ENCODE data around the gene RGS11.

Gene RGS11

GRCh38 chr16:245105-245504, 30.6 kb downstream of the RGS11 start:
- TF ChIP-seq, protein P1, sequence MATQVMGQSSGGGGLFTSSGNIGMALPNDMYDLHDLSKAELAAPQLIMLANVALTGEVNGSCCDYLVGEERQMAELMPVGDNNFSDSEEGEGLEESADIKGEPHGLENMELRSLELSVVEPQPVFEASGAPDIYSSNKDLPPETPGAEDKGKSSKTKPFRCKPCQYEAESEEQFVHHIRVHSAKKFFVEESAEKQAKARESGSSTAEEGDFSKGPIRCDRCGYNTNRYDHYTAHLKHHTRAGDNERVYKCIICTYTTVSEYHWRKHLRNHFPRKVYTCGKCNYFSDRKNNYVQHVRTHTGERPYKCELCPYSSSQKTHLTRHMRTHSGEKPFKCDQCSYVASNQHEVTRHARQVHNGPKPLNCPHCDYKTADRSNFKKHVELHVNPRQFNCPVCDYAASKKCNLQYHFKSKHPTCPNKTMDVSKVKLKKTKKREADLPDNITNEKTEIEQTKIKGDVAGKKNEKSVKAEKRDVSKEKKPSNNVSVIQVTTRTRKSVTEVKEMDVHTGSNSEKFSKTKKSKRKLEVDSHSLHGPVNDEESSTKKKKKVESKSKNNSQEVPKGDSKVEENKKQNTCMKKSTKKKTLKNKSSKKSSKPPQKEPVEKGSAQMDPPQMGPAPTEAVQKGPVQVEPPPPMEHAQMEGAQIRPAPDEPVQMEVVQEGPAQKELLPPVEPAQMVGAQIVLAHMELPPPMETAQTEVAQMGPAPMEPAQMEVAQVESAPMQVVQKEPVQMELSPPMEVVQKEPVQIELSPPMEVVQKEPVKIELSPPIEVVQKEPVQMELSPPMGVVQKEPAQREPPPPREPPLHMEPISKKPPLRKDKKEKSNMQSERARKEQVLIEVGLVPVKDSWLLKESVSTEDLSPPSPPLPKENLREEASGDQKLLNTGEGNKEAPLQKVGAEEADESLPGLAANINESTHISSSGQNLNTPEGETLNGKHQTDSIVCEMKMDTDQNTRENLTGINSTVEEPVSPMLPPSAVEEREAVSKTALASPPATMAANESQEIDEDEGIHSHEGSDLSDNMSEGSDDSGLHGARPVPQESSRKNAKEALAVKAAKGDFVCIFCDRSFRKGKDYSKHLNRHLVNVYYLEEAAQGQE (IDR thresholded peaks at IDR 0.05; ENCODE audit: insufficient read depth in 1 of 2, low read depth in 2 of 2, low read length in 2 of 2), result no peak
- TF ChIP-seq TAF1 (IDR thresholded peaks at IDR 0.05; ENCODE audit: borderline replicate concordance, insufficient read depth, low read length) (no peak), SIN3A (IDR thresholded peaks at IDR 0.05; ENCODE audit: borderline replicate concordance, insufficient read depth, low read length) (no peak), POLR2AphosphoS5 (IDR thresholded peaks at IDR 0.05; ENCODE audit: low read depth, low read length) (no peak)

DNA sequence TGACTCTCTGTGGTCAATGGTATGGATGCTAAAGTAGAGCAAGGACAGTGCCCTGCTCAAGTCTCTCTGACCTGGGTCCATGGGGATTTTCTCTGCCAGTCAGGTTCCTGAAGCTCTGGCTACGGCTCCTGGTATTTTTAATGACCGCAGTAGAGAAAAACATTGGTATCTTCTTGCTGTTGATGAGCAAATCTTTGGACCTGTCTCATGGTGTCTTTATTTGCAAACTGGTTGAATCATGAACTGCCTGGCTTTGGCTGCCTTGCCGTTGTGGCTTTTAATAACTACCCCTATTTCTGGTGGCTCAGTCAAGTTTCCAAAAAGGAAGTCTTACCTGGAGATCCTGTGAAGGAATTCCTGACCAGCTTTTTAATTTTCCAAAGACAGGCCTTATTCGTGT, 32.4 kb downstream of the RGS11 start:
- TF ChIP-seq TAF1 (IDR thresholded peaks at IDR 0.05; ENCODE audit: borderline replicate concordance, insufficient read depth, low read length) (no peak), SIN3A (IDR thresholded peaks at IDR 0.05; ENCODE audit: borderline replicate concordance, insufficient read depth, low read length) (no peak), POLR2AphosphoS5 (IDR thresholded peaks at IDR 0.05; ENCODE audit: low read depth, low read length) (no peak), FOXP2 (optimal IDR thresholded peaks at IDR 0.05; ENCODE audit: borderline replicate concordance, extremely low read depth, extremely low read length, insufficient read depth) (no peak)
- TF ChIP-seq, protein P1 (IDR thresholded peaks at IDR 0.05; ENCODE audit: insufficient read depth in 1 of 2, low read depth in 2 of 2, low read length in 2 of 2), result no peak

- TF ChIP-seq SIN3A (IDR thresholded peaks at IDR 0.05; ENCODE audit: borderline replicate concordance, insufficient read depth, low read length) (no peak), POLR2AphosphoS5 (IDR thresholded peaks at IDR 0.05; ENCODE audit: low read depth, low read length) (no peak), TAF1 (IDR thresholded peaks at IDR 0.05; ENCODE audit: borderline replicate concordance, insufficient read depth, low read length) (no peak), FOXP2 (optimal IDR thresholded peaks at IDR 0.05; ENCODE audit: borderline replicate concordance, extremely low read depth, extremely low read length, insufficient read depth) (no peak)
- TF ChIP-seq, protein P1 (IDR thresholded peaks at IDR 0.05; ENCODE audit: insufficient read depth in 1 of 2, low read depth in 2 of 2, low read length in 2 of 2), result no peak
Observed at GRCh38 chr16:242281-242680, 33.5 kb downstream of the RGS11 start.

GRCh38 chr16:240559-240958, 35.2 kb downstream of the RGS11 start:
- TF ChIP-seq, protein P1 (IDR thresholded peaks at IDR 0.05; ENCODE audit: insufficient read depth in 1 of 2, low read depth in 2 of 2, low read length in 2 of 2), result no peak
- TF ChIP-seq SIN3A (IDR thresholded peaks at IDR 0.05; ENCODE audit: borderline replicate concordance, insufficient read depth, low read length), result no peak

- no peak for TF ChIP-seq FOXP2 (optimal IDR thresholded peaks at IDR 0.05; ENCODE audit: borderline replicate concordance, extremely low read depth, extremely low read length, insufficient read depth)
- TF ChIP-seq, protein P1 (IDR thresholded peaks at IDR 0.05; ENCODE audit: insufficient read depth in 1 of 2, low read depth in 2 of 2, low read length in 2 of 2), result no peak
- no peak for TF ChIP-seq TAF1 (IDR thresholded peaks at IDR 0.05; ENCODE audit: borderline replicate concordance, insufficient read depth, low read length)
- TF ChIP-seq POLR2AphosphoS5 (IDR thresholded peaks at IDR 0.05; ENCODE audit: low read depth, low read length), result no peak
Observed at GRCh38 chr16:239948-240277, 35.8 kb downstream of the RGS11 start.

Measured in PFSK-1 (cell line).